ENCODE data around the gene FARS2.

The FARS2 gene

DNA sequence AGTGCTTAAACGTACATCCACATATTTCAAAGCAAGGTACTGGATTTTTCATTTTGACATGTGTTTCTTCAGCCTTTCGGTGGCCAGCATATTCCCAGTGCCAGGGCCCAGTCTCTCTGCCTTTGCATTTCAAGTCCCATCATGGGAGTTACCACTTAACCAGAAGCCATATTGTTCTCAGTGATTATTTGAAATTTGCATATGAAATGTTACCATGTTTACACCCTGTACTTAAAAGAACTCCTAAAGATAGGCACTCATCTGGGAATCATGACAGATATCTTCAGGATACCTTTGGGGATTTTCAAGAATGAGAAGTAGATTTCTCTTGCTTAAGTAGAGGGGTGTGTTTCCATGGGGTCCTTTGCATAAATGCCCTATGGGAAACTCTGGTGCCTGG is 377.9 kb downstream of the FARS2 start:
- H3K27ac ChIP-seq: no peak overlapping the region
- no peak for TF ChIP-seq ZFX (IDR thresholded peaks at IDR 0.05)
- TF ChIP-seq, protein P1, sequence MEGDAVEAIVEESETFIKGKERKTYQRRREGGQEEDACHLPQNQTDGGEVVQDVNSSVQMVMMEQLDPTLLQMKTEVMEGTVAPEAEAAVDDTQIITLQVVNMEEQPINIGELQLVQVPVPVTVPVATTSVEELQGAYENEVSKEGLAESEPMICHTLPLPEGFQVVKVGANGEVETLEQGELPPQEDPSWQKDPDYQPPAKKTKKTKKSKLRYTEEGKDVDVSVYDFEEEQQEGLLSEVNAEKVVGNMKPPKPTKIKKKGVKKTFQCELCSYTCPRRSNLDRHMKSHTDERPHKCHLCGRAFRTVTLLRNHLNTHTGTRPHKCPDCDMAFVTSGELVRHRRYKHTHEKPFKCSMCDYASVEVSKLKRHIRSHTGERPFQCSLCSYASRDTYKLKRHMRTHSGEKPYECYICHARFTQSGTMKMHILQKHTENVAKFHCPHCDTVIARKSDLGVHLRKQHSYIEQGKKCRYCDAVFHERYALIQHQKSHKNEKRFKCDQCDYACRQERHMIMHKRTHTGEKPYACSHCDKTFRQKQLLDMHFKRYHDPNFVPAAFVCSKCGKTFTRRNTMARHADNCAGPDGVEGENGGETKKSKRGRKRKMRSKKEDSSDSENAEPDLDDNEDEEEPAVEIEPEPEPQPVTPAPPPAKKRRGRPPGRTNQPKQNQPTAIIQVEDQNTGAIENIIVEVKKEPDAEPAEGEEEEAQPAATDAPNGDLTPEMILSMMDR (conservative IDR thresholded peaks at IDR 0.05): no peak

DNA sequence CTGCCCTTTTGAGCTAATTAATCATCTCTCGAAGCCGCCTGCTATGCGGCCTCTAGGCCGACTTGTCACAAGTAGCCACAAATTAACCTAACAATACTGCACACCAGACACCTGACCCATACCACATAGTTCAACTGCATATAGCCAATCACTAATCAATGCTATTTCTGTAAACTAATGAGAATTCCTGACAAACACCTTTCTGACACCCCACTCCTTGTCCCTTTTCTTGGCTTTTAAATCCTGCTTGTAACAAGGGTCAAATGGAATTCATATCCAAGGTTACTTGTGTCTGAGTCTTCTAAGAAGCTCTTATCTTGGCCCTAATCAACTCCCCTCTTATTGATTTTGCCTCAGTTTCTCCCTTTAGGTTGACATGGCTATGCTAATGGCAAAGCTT is 379.3 kb downstream of the FARS2 start:
- TF ChIP-seq, protein P1 (conservative IDR thresholded peaks at IDR 0.05): no peak
- no peak for TF ChIP-seq ZFX (IDR thresholded peaks at IDR 0.05)
- no peak overlapping the region for H3K27ac ChIP-seq

GRCh38 chr6:5644523-5645185 is 383.3 kb downstream of the FARS2 start:
- TF ChIP-seq, protein P1 (conservative IDR thresholded peaks at IDR 0.05): no peak
- no peak for TF ChIP-seq ZFX (IDR thresholded peaks at IDR 0.05)
- H3K27ac ChIP-seq: no peak overlapping the region

DNA sequence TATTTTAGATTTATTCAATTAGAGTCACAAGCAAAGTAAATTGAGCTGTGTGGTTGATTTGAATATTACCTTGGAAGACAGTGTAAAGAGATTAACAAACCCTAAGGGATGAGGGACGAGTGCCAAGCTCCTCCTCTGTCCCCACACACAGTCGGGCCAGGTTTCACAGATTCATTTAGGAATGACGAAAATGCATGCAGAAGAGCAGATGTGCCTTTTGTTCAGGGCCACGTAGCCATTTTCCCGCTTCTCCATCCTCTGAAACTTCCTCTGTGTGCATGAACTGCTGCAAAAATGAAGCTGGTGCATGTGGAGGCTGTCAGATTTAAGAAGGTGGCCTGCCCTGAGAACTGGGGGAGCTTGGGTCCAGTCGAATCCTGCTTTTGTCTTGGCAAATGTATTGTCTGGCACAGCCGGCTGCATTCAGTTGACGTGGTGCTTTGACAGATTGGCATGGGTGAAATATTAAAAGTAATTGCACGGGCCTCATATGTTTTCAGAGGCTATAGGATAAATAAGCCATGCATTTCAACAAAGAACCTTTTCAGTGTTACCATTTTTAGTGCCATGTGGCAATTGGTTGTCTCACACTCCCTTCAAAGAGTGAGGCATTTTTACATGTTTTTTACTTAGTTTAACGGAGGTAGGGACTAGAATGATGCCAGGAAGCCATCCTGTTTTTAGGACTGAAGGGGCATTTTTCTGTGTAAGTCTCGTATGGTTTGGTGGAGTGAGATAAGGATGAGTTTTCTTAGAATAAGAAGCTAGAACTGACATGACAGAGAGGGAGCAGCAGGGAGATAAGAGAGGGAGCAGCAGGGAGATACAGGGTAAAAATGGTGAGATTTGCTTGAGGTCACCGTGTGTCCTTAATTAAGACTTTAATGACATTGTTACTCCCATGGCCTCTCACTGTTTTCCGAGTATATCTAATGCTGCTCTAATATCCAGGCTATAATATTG is 384.3 kb downstream of the FARS2 start:
- TF ChIP-seq, protein P1 (conservative IDR thresholded peaks at IDR 0.05): no peak
- no peak for TF ChIP-seq ZFX (IDR thresholded peaks at IDR 0.05)
- H3K27ac ChIP-seq: no peak overlapping the region

DNA sequence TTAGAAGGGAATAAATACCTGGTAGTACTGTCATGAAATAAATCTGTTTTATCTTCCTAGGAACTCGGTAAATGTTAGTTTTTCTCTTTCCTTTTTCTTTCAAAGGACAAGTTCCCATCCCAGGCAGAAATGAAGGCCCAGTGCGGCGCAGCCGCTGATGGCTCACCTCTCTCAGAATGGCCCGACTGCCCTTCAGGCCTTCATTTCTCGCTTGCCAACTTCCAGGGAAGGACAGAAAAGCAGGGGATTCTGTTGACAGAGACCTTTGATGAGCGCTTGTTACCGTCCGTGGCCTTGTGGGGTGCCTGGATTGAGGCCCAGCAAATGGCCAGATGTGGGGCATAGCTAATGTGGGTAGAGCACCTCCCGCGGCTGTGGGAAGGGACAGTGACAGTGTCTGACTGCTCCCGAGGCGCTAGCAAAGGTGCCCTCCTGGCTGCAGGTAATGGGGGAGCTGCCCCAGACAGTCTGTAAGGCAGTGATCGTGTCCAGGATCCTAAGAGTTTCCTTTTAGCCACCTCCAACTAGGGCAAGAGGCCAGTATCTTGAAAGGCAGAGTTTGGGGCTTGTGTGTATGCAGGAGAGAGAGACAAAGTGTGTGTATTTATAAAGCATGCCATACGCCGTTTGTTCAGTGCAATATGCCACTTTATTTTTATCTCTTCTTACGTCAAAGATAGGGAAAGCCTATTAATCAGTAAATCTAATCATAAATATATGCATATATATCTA is 391.3 kb downstream of the FARS2 start:
- H3K27ac ChIP-seq: no peak overlapping the region
- TF ChIP-seq, protein P1 (conservative IDR thresholded peaks at IDR 0.05): no peak
- no peak for TF ChIP-seq ZFX (IDR thresholded peaks at IDR 0.05)

DNA sequence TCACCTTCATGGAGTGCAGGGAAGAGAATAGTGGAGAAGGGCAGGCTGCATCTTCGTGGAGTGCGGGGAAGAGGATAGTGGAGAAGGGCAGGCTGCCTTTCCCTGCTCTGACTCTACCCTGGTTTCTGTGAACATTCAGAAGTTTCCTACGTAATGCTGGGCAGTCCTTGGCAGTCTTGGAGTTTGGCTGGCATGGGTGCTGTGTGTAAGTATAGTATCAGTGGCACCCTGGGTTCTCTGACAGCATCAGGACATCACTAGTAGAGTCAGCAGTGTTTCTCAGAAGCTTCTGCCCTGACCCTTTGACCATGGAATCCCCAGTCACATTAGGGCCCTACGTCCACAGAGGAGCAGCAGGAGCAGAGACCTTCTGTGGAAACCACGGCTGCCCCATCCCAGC is 392.5 kb downstream of the FARS2 start:
- H3K27ac ChIP-seq: no peak overlapping the region
- TF ChIP-seq, protein P1 (conservative IDR thresholded peaks at IDR 0.05): no peak
- TF ChIP-seq ZFX (IDR thresholded peaks at IDR 0.05): no peak
